Measurements from ENCODE around the gene MKKS. TPM values are rescaled to one million over a fixed set of nuclear protein-coding genes. Genes with fewer than 3 reads are reported as not detected.

The MKKS gene
- total and polyA plus RNA-seq, 2 of the 13 experiments (the other 11 are each of a cell fraction or from before 2014, with no cell fraction given) = 26.7 to 34.5 TPM

GRCh38 chr20:10474606-10475184 lies 40.7 kb upstream of the MKKS start:
- TF ChIP-seq ATF5 (CRISPR knock-in tag; IDR thresholded peaks at IDR 0.05; ENCODE audit: low read depth) = no peak
- no peak for TF ChIP-seq ZNF777 (CRISPR knock-in tag; IDR thresholded peaks at IDR 0.05)
- TF ChIP-seq ZIK1 (CRISPR knock-in tag; IDR thresholded peaks at IDR 0.05; ENCODE audit: borderline replicate concordance, low read depth) = no peak
- no peak for TF ChIP-seq SP5 (CRISPR knock-in tag; IDR thresholded peaks at IDR 0.05; ENCODE audit: borderline replicate concordance, low read depth)
- TF ChIP-seq ZNF615 (CRISPR knock-in tag; IDR thresholded peaks at IDR 0.05; ENCODE audit: borderline replicate concordance) = no peak
- TF ChIP-seq HNRNPK (IDR thresholded peaks at IDR 0.05; ENCODE audit: low read depth, low read length, poor library complexity, severe bottlenecking) = no peak
- TF ChIP-seq ZNF883 (CRISPR knock-in tag; IDR thresholded peaks at IDR 0.05; ENCODE audit: not compliant biosample characterization) = no peak
- no peak for TF ChIP-seq MXD4 (CRISPR knock-in tag; IDR thresholded peaks at IDR 0.05)
- no peak for TF ChIP-seq GLMP (CRISPR knock-in tag; IDR thresholded peaks at IDR 0.05; ENCODE audit: borderline replicate concordance)
- no peak for TF ChIP-seq PCBP1 (IDR thresholded peaks at IDR 0.05; ENCODE audit: borderline replicate concordance, low read depth, low read length)
- TF ChIP-seq PBX2 (CRISPR knock-in tag; IDR thresholded peaks at IDR 0.05) = no peak
- TF ChIP-seq POGK (CRISPR knock-in tag; conservative IDR thresholded peaks at IDR 0.05) = no peak
- Histone ChIP-seq H4K20me1 (ENCODE audit: insufficient read depth, low read length) (no peaks in the 10 kb centered on the region), H3K4me3 (replicated peaks in 1 of 3; ENCODE audit: insufficient read depth in 1 of 3, low read depth in 2 of 3, low read length in 3 of 3) (no peak overlapping the region), H3K27ac (ENCODE audit: extremely low read length, insufficient read depth, low read length) (no peak overlapping the region), H3K4me2 (ENCODE audit: low read depth, low read length) (no peak overlapping the region), H3K79me2 (ENCODE audit: insufficient read depth, low read length) (peaks cover 2% of the 10 kb centered on the region), H3K4me1 (ENCODE audit: insufficient read depth, low read length) (peaks cover 21% of the 10 kb centered on the region), H3K9ac (ENCODE audit: insufficient read depth, low read depth, low read length) (no peak overlapping the region), H3K9me3 (ENCODE audit: low read length) (no peaks in the 10 kb centered on the region), H3K36me3 (replicated peaks in 1 of 2; ENCODE audit: control insufficient read depth in 1 of 2, insufficient read depth in 2 of 2, low read length in 2 of 2) (no peaks in the 10 kb centered on the region), H3K27me3 (ENCODE audit: control insufficient read depth in 1 of 2, insufficient read depth in 2 of 2, low read length in 2 of 2) (no peaks in the 10 kb centered on the region), H2AFZ (ENCODE audit: low read length) (no peak overlapping the region)
- ATAC-seq (no peak), DNase-seq (ENCODE audit: low spot score) (no peak), FAIRE-seq (no peak)
- in situ Hi-C loops (cut with HindIII; ENCODE audit: extremely low pct_ligation_motif_present, low pct_unique_long_range_greater_than_20kb) = loop anchor here (10.0 kb wide), 1 partner anchor 60 kb away; no protein-coding TSS in a partner anchor
- intact Hi-C loops (cut with micrococcal nuclease; ENCODE audit: unreplicated experiment) = loop anchor here (5.0 kb wide), 1 partner anchor 733 kb away; no protein-coding TSS in a partner anchor
- POLR2A ChIA-PET = interaction anchor here (1.3 kb wide), 1 partner anchor 40 kb away, joined by 6 read pairs; the partner anchor contains the start of gene MKKS
- 87% methylated on average over 11 of the region's 11 CpGs for WGBS (ENCODE audit: low lambda C conversion rate)
- CTCF ChIA-PET (ENCODE audit: low intra/inter-chr PET ratio, low total read pairs) = no interaction called here
- no TSS peak for BruUV-seq (replicated peaks)

All from HepG2 (cell line).